Activated naive CD4-positive, alpha-beta T cell treated with anti-CD3 and anti-CD28 coated beads, Interleukin-2, amount 10 ng/mL, durations not matched to agents 7 days and 5 days (primary cell): ENCODE results near the gene CCDC74A.
A peak's percentile ranks its signal among the peaks of the same experiment; 100 is the strongest.
"Not testable (repeated sequence)": the region's sequence is repeated elsewhere in the genome, so short reads cannot be mapped to it uniquely, and the experiment has no call there.

Experiments used
- CTCF ChIA-PET: fragments of 350-600 bp; sonication (Branson Sonifier 250); formaldehyde crosslinking; loops from one replicate; lab custom pipeline; 2021; ENCODE audit warnings: antibody characterized with exemption; lab: Charles Lee
- DNase-seq: peaks from one replicate; pipeline ENCODE4 v3.0.0-alpha.2; 2020
- H3K27ac Mint-ChIP-seq: one replicate; pipeline ENCODE4 v1.8.0; 2021; ENCODE audit warnings: mild to moderate bottlenecking, moderate library complexity, mixed read lengths
- H3K27me3 Mint-ChIP-seq: one replicate; pipeline ENCODE4 v1.8.0; 2021; ENCODE audit warnings: mild to moderate bottlenecking, mixed read lengths
- H3K36me3 Mint-ChIP-seq: one replicate; pipeline ENCODE4 v1.8.0; 2021; ENCODE audit warnings: mixed read lengths
- H3K4me1 Mint-ChIP-seq: one replicate; pipeline ENCODE4 v1.8.0; 2021; ENCODE audit warnings: mixed read lengths
- H3K4me3 Mint-ChIP-seq: one replicate; pipeline ENCODE4 v1.8.0; 2021; ENCODE audit warnings: mild to moderate bottlenecking, moderate library complexity, mixed read lengths
- H3K9me3 Mint-ChIP-seq: one replicate; pipeline ENCODE4 v1.8.0; 2021; ENCODE audit warnings: mixed read lengths

The CCDC74A gene

DNA sequence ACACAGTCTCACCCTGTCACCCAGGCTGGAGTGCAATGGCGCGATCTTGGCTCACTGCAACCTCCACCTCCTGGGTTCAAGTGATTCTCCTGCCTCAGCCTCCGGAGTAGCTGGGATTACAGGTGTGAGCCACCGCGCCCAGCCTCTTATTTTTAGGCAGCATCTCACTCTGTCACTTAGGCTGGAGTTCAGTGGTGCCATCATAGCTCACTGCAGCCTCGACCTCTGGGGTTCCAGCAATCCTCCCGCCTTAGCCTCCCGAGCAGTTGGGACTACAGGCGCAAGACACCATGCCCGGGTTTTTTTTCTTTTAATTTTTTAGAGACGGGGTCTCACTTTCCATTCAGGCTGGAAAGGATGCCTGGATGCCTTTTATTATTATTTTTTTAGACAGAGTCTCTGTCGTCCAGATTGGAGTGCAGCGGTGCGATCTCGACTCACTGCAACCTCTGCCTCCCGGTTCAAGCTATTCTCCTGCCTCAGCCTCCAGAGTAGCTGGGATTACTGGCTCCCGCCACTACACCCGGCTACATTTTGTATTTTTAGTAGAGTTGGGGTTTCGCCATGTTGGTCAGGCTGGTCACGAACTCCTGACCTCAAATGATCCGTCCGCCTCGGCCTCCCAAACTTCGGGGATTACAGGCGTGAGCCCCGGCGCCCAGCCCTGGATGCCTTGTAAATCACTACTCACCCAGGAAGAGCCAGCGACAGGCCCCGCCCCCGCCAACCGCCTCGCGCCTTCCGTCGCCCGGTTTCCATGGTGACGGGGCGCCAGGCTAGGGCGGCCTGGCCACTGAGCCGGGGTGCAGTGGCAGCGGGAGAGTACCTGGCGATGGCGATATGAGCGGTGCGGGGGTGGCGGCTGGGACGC lies at the start of gene CCDC74A:
Gene CCDC74A (plus strand): TSS at position 758 of the 871 bp plus-strand sequence. CDS start 83 bp downstream, at position 841.
- Mint-ChIP-seq H3K27ac (peak within 1 kb of the TSS; percentile 70), H3K4me3 (peak within 1 kb of the TSS; percentile 79), H3K27me3 (peaks cover 18% of the 10 kb centered on the region), H3K4me1 (peaks cover 17% of the 10 kb centered on the region)
- DNase-seq = peak; percentile 88
- CTCF ChIA-PET = interaction anchor here (0.7 kb wide), 1 partner anchor 864 kb away, joined by 4 read pairs; no protein-coding TSS in a partner anchor
- not testable (repeated sequence) for H3K9me3 Mint-ChIP-seq, H3K36me3 Mint-ChIP-seq

DNA sequence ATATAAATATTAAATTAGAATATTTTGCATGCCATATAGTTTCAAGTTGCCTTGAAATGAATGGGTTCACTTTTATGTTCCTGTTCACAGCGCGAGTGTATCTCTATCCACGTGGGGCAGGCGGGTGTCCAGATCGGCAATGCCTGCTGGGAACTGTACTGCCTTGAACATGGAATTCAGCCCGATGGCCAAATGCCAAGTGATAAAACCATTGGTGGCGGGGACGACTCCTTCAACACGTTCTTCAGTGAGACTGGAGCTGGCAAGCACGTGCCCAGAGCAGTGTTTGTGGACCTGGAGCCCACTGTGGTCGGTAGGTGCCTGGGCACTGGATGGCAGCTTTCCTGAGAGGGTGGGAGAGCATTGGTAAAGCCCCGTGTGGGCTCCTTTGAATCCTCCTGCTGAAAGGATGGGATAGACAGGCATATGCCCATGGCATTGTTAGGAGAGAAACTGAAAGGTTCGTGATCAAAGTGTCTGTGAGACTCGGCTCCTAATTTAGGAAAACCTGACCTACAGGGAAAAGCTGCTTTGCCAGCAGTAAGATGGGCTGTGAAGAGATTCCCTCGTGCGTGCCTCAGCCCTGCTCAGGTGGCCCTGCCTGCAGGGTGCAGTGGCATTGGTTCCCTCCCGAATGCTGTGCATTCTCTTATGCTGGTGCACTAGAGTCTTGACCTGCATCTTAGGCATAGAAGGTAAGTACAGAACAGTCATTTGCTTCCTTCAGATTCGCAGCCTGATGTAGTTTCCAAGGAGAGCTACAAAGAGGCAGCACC lies 49.4 kb upstream of the CCDC74A start:
- H3K9me3 Mint-ChIP-seq, CTCF ChIA-PET, H3K27ac Mint-ChIP-seq, H3K27me3 Mint-ChIP-seq, DNase-seq, H3K4me1 Mint-ChIP-seq, H3K4me3 Mint-ChIP-seq: not testable (repeated sequence)
- peaks cover 16% of the 10 kb centered on the region for H3K36me3 Mint-ChIP-seq

DNA sequence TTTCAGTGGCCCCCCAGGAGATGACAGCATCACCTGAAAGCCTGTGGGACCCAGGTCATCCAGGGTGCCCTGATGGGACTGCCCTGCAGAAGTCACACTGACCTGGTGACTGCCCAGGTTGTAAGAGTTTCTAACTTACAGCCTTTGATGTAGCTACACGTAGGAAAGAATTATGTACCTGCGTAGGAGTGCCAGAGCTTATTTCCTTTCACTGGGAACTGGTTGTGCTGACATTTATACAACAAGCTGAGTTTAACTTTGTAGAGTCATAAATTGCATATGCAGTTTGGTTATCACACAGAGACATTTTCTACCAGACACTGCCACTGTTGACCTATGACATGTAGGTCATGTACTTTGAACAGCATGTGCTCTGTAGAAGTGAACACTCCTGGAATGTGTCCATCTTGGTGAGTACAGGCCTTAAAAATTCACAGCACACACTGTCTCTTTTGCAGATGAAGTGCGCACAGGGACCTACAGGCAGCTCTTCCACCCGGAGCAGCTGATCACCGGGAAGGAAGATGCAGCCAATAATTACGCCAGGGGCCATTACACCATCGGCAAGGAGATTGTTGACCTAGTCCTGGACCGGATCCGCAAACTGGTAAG lies 48.7 kb upstream of the CCDC74A start:
- H3K9me3 Mint-ChIP-seq, H3K27ac Mint-ChIP-seq, H3K4me3 Mint-ChIP-seq, DNase-seq, H3K27me3 Mint-ChIP-seq, CTCF ChIA-PET, H3K4me1 Mint-ChIP-seq: not testable (repeated sequence)
- H3K36me3 Mint-ChIP-seq = peaks cover 16% of the 10 kb centered on the region

DNA sequence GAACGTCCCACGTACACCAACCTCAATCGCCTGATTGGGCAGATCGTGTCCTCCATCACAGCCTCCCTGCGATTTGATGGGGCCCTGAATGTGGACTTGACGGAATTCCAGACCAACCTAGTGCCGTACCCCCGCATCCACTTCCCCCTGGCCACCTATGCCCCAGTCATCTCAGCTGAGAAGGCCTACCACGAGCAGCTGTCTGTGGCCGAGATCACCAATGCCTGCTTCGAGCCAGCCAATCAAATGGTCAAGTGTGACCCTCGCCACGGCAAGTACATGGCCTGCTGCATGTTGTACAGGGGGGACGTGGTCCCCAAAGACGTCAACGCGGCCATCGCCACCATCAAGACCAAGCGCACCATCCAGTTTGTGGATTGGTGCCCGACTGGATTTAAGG lies 47.3 kb upstream of the CCDC74A start:
- H3K27me3 Mint-ChIP-seq, DNase-seq, H3K4me1 Mint-ChIP-seq, H3K9me3 Mint-ChIP-seq, CTCF ChIA-PET, H3K27ac Mint-ChIP-seq, H3K4me3 Mint-ChIP-seq: not testable (repeated sequence)
- H3K36me3 Mint-ChIP-seq = peaks cover 19% of the 10 kb centered on the region

DNA sequence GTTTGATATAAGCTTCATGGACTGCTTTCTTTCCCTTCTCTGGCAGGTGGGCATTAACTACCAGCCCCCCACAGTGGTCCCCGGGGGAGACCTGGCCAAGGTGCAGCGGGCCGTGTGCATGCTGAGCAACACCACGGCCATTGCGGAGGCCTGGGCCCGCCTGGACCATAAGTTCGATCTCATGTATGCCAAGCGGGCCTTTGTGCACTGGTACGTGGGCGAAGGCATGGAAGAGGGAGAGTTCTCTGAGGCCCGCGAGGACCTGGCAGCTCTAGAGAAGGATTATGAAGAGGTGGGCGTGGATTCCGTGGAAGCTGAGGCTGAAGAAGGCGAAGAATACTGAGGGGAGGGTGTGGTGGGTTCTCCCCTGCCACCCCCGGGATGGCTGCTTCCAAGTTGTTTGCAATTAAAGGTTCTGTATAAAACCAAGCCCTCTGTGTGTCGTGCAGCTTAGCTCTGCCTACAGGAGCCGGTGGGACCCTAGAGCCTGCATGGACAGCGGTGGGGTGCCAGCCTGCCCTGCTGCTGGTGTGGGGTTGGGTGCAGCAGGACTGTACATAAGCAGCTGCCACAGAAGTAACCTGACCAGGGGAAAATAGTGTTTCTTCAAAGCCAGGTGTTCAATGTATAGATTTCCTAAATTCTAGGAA lies 45.1 kb upstream of the CCDC74A start:
- CTCF ChIA-PET, H3K4me3 Mint-ChIP-seq: not testable (repeated sequence)

DNA sequence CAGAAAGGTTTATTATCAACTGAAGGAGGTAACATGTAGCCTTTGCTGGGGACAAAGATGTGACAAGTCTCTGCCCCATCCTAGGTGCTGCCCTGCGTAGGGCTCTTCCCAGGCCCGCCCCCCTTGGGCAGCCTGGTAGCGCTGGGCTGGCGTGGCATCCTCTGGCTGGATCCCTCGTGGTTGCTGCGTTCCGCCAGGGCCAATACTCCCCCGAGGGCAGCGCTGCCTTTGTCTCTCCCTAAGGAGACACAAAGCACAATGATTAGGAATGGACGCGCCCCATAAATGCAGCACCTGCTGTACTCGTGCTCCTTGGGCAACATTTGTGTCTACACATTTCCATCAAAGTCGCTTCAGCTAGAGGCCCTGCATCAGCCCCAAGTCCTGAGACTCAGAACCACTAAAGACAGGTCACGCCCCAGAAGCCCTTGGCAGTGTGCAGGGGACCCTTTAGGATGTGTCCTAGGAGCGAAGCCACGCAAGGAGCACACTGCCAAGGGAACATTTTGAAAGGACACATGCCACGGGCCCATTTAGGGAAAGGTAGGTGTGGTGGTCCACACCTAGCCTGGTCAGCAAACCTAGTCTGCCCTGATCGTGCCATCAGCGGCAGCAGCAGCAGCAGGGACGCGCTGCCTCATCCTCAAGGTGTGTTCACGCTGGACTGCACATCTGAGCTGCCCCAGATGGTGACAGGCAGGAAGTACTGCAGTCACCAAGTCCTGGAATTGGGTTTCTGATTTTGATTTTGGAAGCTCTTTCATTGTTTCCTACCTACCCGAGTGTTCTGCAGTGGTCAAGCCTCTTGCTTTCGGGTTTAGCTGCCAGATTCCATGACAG lies 43.5 kb upstream of the CCDC74A start:
- Mint-ChIP-seq H3K4me1 (peaks cover 13% of the 10 kb centered on the region), H3K36me3 (peaks cover 23% of the 10 kb centered on the region)
- H3K9me3 Mint-ChIP-seq, H3K27me3 Mint-ChIP-seq, H3K27ac Mint-ChIP-seq, CTCF ChIA-PET, H3K4me3 Mint-ChIP-seq, DNase-seq: not testable (repeated sequence)

More for the DNA sequence above, 45.1 kb upstream of the CCDC74A start:
- not testable (repeated sequence) for H3K4me1 Mint-ChIP-seq, H3K27me3 Mint-ChIP-seq, DNase-seq, H3K27ac Mint-ChIP-seq, H3K9me3 Mint-ChIP-seq
- peaks cover 16% of the 10 kb centered on the region for H3K36me3 Mint-ChIP-seq

DNA sequence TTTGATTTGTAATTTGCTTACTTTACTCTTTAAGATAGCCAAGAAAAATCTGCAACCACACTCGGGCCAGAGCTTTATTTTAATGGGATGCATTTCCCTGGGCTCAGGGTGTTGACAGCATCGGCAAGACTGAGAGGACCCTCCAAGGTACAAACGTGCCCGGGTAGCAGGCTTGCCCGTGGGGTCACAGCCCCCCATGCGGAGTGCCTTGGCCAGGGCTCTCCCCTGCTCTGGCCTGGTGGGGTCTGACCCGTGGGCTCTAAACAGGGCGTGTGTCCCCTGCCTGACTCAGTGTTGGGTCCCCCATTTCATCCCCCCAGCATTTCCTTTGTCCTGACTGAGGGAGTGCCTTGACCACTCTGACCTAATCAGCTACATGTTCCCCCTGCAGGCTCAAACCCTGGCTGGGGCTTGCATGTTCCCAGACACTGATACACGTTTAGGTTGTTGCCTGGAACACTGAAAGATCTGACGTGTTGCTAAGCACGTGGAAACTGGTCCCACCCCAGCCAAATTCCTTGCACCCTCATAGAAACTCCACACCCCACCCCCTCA lies 42.7 kb upstream of the CCDC74A start:
- CTCF ChIA-PET, H3K27ac Mint-ChIP-seq, DNase-seq, H3K9me3 Mint-ChIP-seq, H3K27me3 Mint-ChIP-seq, H3K4me3 Mint-ChIP-seq: not testable (repeated sequence)
- Mint-ChIP-seq H3K4me1 (peaks cover 18% of the 10 kb centered on the region), H3K36me3 (peaks cover 21% of the 10 kb centered on the region)

DNA sequence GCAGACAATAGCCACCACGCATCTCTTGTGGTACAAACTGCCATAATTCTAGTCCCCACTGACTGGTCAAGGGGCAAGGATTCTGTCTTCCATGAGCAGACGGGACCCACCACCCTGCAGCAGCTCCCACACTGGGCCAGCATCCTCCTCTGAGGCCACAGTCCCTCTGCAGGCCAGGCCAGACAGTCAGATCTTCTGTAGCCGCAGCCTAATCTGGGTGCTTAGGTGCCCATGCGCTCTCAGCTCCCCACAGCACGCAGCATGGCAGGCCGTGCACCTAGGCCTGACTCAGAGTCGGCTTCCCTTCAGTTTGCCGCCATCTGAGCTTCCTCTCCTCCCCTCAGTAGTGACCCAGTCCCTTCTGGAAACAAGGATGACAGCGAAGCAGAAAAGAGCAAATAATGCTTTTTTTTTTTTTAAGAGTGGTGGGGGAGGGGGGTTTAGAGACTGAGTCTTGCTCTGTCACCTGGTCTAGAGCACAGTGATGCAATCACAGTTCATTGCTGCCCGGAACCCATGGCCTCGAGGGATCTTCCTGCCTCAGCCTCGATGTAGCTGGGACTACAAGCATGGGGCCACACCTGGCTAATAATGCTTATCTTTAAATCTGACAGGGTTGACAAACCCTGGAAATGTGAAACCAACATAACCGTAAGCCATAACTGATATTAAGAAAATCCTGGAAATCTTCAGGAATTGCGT lies 41.3 kb upstream of the CCDC74A start:
- H3K4me3 Mint-ChIP-seq, H3K27me3 Mint-ChIP-seq, CTCF ChIA-PET, DNase-seq, H3K9me3 Mint-ChIP-seq: not testable (repeated sequence)
- Mint-ChIP-seq H3K4me1 (peaks cover 31% of the 10 kb centered on the region), H3K36me3 (peaks cover 28% of the 10 kb centered on the region), H3K27ac (peak overlapping the region; percentile 33)

DNA sequence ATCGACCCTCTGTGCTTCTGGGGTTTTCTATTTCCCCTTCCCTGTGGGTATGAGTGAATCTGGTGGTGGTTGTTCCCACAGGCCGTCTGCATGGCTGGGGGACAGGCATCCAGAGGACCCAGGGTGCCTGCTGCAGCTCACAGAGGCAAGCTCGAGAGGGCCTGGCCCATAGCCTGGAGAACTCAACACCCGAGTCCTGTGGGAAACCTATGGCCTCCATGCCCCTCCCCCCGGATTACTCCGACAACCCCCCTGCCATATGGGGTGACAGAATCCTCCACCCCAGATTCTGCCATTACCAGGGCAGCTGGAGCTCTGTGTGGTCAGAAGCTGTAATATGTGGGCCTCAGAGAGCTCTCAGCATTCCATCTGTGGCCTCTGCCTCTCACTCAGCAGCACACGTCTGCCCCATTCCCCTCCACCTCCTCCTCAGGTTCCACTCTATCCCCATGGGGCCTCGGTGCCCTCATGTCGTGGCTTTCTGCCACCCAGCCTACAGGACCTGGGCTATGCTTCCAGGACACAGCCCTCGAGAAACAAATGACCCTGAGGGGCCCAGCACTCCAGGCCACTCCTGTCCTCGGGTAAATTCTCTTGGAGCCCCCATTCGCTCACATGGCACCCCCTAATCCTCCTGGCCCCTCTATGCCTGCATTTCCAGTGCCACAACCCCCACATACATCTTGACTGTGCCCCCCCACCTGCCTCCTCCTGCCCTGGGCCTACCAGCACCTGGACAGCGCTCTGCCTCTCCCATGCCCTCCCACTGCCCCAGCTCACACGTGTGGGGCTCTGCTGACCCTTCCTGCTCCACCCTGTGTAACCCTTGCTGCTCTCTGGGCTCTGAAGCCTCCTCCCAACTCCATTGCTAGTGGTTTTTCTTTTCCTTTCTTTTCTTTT lies 39.1 kb upstream of the CCDC74A start:
- peak overlapping the region; percentile 14 for H3K27ac Mint-ChIP-seq
- CTCF ChIA-PET = no interaction called here
- H3K9me3 Mint-ChIP-seq = no peaks in the 10 kb centered on the region
- H3K27me3 Mint-ChIP-seq = no peaks in the 10 kb centered on the region
- H3K36me3 Mint-ChIP-seq = peaks cover 27% of the 10 kb centered on the region
- H3K4me1 Mint-ChIP-seq = peaks cover 30% of the 10 kb centered on the region
- DNase-seq = no peak
- H3K4me3 Mint-ChIP-seq = no peak overlapping the region

DNA sequence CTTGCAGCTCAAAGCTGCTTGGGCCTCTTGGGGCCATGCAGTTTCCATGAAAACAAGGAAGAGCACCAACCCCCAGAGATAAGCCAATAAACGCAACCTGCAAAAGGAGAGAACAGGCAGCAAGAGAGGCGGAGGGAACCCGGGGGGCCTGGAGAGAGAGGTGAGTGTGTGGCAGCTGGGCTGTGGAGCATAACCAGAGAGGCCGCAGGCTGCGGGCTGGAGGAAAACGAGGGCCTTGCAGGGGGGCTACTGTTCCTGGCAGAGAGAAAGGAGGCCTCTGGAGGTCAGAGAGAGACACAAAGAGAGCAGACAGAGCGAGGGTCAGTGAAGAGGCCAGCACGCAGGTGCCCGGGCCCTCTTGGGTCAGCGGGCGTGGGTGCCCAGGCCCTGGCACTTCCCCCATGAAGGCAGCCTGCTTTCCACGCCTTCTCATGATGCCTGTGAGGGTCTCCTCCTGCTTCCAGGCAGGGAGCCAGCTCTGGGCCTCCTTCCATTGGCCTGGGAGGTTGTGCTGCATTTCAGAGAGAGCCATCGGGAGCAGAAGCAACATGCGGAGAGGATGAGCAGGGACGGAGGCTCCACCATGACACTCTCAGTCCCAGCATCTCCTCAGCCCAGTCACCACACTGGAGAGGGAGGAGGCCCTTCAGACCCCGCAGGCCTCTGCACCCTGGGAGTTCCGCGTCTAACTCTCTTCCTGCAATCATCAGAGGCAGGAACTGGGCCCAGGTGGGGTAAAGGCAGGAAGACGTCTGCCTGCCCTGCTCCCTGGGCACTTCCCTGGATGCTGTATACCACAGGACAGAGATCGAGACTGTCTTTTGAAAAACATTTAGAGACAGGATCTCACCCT lies 36.8 kb upstream of the CCDC74A start:
- H3K9me3 Mint-ChIP-seq, CTCF ChIA-PET, H3K27me3 Mint-ChIP-seq: not testable (repeated sequence)
- Mint-ChIP-seq H3K4me1 (peaks cover 49% of the 10 kb centered on the region), H3K27ac (peak overlapping the region; percentile 94), H3K36me3 (peaks cover 27% of the 10 kb centered on the region), H3K4me3 (peak overlapping the region; percentile 88)
- DNase-seq = peak; percentile 55

DNA sequence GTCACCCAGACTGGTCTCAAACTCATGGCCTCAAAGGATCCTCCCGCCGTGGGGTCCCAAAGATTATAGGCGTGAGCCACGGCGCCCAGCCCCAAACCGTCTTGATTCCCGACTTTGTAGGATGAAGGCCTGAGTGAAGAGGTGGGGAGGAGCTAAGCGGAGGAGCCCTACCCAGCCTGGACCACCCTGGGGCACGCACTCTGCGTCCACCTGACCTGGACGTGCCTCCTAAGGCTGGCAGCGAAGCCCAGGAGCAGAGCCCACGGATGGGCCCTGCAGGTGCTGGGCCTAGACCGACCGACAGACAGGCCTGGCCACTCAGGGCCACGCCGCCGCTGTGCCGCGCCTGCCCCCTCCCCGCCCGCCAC lies 36.2 kb upstream of the CCDC74A start:
- not testable (repeated sequence) for H3K9me3 Mint-ChIP-seq, H3K27me3 Mint-ChIP-seq, DNase-seq
- Mint-ChIP-seq H3K4me3 (peak overlapping the region; percentile 88), H3K27ac (peak overlapping the region; percentile 94), H3K36me3 (peaks cover 24% of the 10 kb centered on the region), H3K4me1 (peaks cover 52% of the 10 kb centered on the region)
- CTCF ChIA-PET = interaction anchor here (1.3 to 1.4 kb wide), 2 partner anchors 34 to 78 kb away, joined by 5 to 8 read pairs; no protein-coding TSS in a partner anchor
